ENCODE results near the gene PSRC1. TPM values are rescaled to one million over a fixed set of nuclear protein-coding genes. Genes with fewer than 3 reads are reported as not detected.

The PSRC1 gene
- total and polyA plus RNA-seq, 2 of the 8 experiments (the other 6 are each of a cell fraction or from before 2014, with no cell fraction given), result 56.1 to 67.3 TPM

GRCh38 chr1:109269212-109269980 is 13.5 kb downstream of the PSRC1 start (continued):
- no peak for TF ChIP-seq RAD21 (IDR thresholded peaks at IDR 0.05 in 1 of 2, conservative IDR thresholded peaks at IDR 0.05 in 1 of 2; ENCODE audit: low read depth in 2 of 2, low read length in 2 of 2)
- TF ChIP-seq CTBP2 (IDR thresholded peaks at IDR 0.05; ENCODE audit: borderline replicate concordance, insufficient read depth, insufficient read length, low read length), result no peak
- no peak for TF ChIP-seq CBX5 (IDR thresholded peaks at IDR 0.05; ENCODE audit: low read depth, low read length)
